ENCODE data around the gene PFDN6.
A peak's percentile ranks its signal among the peaks of the same experiment; 100 is the strongest.

Gene PFDN6

GRCh38 chr6:33295621-33296369 is 6.4 kb downstream of the PFDN6 start:
- ATAC-seq (no peak), DNase-seq (no peak)

DNA sequence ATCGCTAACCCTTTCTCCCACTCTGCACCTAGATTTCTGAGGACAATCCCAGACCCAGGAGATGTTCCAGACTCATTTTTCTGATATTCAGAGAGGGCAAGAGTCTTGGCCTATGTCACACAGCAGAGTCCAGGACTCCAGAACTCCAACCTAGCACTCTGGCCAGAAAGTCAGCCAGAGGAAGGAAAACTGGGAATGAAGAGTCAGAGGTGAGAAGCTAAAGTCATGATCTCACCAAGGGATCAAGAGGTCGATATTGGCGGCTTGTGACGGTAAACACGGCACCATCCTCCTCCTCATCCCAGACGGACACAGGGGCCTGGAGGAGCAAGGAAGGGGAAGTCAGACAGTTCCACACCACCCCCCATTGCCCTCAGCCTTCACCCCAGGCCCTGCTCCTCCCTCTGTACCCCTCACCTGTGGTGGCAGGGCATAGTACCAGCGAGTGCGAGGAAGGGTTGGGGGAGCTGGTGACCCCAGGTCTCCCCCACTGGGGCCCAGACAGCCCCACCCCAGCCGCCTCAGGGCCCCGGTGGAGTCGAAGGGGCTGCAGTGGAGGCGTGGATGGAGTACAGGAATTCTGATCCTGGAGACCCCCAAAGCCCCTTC is 7.5 kb downstream of the PFDN6 start:
- DNase-seq (no peak), ATAC-seq (no peak)

- DNase-seq (no peak), ATAC-seq (no peak)
Observed at GRCh38 chr6:33297406-33297955, 8.1 kb downstream of the PFDN6 start.

DNA sequence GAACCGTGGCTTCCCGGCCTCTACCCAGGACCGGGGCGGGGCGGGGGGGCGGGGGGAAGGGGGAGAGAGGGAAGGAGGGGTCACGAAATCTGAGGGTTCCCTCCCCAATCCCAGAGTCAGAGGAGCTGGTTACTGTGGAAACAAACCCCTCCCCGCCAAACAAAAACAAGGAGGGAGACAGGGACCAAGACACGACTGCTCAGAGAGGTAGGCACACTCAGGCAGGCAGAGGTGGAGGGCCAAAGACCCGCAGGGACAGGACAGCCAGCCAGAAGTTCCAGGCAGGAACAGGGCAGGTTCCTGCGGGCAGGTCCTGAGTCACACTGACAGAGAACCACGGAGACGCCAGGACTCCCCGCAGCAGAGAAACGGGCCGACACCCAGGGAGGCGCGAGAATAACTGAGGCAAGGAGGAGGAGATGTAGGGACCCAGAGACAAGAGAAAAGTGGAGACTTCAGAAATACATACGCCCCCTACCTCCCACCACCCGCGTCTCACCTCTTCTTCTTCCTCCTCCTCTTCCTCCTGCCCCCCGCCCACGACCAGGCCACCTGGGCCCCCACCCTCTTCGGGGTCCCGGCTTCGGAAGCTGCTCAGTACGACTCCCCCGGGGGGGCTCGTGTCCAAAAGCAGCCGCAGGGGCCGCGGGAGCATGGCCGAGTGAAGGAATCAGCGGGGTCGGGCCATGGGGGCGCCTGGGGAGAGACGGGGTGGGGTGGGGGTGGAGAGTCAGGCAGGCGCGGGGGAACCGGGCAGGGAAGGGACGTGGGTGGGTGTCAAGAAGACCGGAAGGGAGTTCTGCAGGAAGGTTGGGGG is 8.8 kb downstream of the PFDN6 start:
- ATAC-seq (peak; percentile 30), DNase-seq (peak; percentile 69)

- ATAC-seq (peak; percentile 12), DNase-seq (peak; percentile 74)
Observed at GRCh38 chr6:33298773-33299236, 9.4 kb downstream of the PFDN6 start, which contains the start of gene RGL2. Gene RGL2 (minus strand): TSS chr6:33298942. CDS start chr6:33298610, 332 bp downstream.

GRCh38 chr6:33299237-33299944 is 10.0 kb downstream of the PFDN6 start:
- ATAC-seq (peak; percentile 87), DNase-seq (peak; percentile 96)

DNA sequence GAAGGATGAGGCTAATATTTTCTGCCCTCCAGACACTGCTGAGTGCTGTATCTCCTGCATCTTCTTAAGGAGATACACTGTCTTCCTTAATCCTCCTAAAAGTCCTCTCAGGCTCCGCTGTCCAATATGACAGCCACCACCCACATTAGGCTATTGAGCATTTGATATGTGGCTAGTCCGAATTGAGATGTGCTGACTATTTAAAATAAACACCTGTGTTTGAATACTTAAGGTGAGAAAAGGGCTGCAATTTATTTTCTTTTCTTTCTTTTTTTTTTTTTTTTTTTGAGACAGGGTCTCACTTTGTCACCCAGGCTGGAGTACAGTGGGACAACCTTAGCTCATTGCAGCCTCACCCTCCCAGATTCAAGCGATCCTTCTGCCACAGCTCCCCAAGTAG is 12.5 kb downstream of the PFDN6 start:
- DNase-seq (no peak), ATAC-seq (no peak)

GRCh38 chr6:33304216-33304615 is 14.8 kb downstream of the PFDN6 start:
- no peak for DNase-seq
- no peak for ATAC-seq

GRCh38 chr6:33305052-33305451 is 15.7 kb downstream of the PFDN6 start:
- ATAC-seq (no peak), DNase-seq (no peak)

- DNase-seq (no peak), ATAC-seq (no peak)
Observed at GRCh38 chr6:33306356-33306755, 17.0 kb downstream of the PFDN6 start.

GRCh38 chr6:33312361-33313104 is 23.1 kb downstream of the PFDN6 start:
- ATAC-seq = peak; percentile 17
- peak; percentile 81 for DNase-seq

DNA sequence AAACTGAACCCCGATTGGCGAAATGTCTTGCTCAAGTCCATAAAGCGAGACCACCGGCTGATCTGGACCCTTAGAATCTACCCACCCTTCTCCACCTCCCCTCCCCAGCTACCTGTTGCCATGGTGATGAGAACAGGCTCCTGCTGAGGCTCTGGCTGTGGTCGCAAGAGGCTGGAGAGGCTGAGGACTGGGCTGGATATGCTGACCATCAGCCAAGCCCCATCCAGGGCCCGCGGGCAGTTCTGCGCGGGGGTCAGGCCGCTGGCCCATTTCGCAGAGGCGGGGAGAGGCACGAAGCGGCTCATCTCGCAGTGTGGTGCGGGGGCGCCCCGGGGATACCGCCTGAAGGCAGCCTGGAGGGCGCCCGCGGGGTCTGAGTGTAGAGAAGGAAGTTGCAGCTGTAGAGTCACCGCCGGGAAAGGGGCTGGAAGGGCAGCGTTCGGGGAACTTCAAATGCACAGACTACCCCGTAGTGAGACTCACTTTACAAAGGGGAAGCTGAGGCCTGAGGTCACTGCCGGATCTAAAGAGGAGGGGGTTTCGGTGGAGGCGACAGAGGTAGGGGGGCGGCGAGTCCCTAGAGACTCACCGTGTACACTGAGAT is 23.8 kb downstream of the PFDN6 start:
- ATAC-seq (no peak), DNase-seq (peak; percentile 71)

DNA sequence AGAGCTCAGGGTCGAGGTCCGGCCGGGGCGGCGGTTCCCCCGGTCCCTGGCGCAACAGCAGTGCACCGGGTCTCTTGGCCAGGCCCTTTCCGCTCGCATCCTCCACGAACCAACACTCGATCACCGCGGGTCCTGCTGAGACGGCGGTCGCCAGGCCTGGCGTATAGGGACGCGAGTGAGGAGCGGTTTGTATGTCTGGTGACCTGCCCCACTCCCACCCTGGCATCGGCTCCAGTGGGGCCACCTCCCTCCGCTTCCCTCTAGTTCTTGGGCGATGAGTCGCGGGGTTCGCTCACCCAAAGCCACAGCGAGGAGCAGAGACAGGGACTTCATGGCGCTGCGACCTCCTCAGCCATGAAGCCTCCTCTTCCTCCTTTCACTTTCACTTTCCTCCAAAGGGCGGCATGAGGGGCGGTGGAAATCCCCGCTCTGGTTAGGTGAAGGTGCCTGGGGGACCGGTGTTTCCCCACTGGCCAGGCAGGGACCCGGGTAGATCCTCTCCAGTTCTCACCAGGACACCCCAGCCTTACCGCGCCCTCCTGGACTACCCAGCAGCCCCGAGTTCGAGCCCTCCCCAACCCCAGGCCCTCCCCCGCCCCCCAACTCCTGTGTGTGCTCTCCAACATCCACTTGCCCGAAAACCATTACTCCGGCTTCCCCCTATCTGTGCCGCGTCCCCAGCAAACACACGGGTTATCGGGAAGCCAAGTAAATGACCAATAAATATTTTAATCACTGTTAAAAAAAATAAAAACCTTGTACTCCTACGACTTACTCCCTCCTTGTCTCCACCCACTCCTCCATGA is 24.5 kb downstream of the PFDN6 start, which contains the start of gene TAPBP:
TSS of gene TAPBP (minus strand) at position 370 of the 806 bp plus-strand sequence. CDS start at position 333, 37 bp downstream.
- DNase-seq (peak; percentile 89), ATAC-seq (peak; percentile 73)

DNA sequence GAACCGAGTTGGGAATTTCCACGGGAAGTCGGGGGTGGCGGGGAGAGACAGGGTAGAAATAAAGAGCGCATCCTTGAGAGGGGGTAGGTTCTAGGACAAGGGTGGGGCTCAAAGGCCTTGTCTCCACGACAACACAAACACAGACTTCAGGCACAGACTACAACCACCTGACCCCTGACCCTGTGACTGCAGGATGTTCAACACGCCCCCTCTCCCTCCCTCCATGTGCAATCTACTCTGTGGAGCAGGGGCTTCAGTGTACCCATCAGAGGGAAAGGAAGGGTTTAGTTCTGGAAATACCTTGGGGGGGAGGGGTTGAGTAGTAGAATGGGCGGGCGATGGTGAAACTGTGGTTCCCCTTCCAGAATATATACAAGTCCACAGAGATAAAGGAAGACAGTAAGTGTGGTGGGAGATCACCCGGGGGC is 25.1 kb downstream of the PFDN6 start:
- peak; percentile 71 for DNase-seq
- peak; percentile 53 for ATAC-seq

GRCh38 chr6:33314943-33315792 is 25.8 kb downstream of the PFDN6 start:
- DNase-seq (peak; percentile 35), ATAC-seq (no peak)

DNA sequence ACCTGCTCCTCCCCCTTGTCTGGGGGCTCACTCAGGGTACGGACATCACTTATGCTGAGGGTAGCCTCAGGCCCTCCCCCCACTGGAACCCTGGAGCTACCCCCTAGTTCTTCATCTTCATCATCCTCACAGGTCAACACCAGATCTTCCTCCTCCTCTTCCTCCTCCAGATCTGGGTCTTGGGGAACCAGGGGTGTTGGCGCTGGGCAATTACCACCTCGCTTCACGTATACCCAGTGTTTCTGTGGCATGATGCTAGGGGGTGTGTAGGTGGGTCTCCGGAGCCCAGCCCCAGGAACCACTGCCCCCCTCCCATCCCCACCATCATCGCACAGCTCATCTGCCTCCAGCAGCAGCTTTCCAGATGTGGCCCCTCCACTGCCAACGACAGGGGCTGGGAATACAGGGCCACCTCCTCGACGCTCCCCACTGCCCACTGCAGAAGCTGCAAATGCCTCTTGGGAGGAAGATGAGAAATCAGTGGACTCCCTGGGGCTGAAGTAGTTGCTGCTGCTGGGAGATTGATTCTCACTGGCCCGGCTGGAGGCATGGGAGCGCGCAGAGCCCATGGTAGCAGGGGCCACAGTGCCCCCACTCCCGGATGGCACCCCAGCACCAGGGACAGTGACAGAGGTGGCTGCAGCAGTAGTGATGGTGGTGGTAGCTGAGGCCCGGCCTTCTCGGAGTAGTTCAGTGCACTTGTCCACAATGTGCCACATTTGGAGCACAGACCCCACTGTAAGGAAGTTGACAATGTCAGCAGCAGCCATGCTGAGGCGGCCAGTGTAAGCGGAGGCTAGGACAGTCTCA is 26.6 kb downstream of the PFDN6 start:
- no peak for DNase-seq

GRCh38 chr6:33316603-33317418 is 27.4 kb downstream of the PFDN6 start:
- no peak for DNase-seq
- ATAC-seq = no peak

More for the DNA sequence above, 26.6 kb downstream of the PFDN6 start:
- ATAC-seq = no peak

Data from stimulated activated naive CD8-positive, alpha-beta T cell treated with anti-CD3 and anti-CD28 coated beads, Interleukin-15, Interleukin-2, amounts not matched to agents 100 U/mL and 50 U/mL, for 24 hours (primary cell).